ENCODE measurements around the gene CPXM2. TPM values are rescaled to one million over a fixed set of nuclear protein-coding genes. Genes with fewer than 3 reads are reported as not detected.

CPXM2 gene
- total RNA-seq, 1 experiment from 2014 or later, result not detected

- Histone ChIP-seq H3K9me3 (ENCODE audit: control insufficient read depth, insufficient read depth, low read depth, low read length) (no peaks in the 10 kb centered on the region), H3K4me1 (ENCODE audit: control insufficient read depth, insufficient read depth, low read length) (no peaks in the 10 kb centered on the region), H3K27ac (ENCODE audit: low read length) (no peak overlapping the region), H3K27me3 (ENCODE audit: control insufficient read depth, insufficient read depth, low read length) (peaks cover 21% of the 10 kb centered on the region), H3K36me3 (ENCODE audit: control insufficient read depth, insufficient read depth, low read length) (no peaks in the 10 kb centered on the region), H3K4me3 (ENCODE audit: low read depth in 2 of 2, low read length in 2 of 2) (no peak overlapping the region)
- ATAC-seq (no peak), DNase-seq (ENCODE audit: low read depth, low spot score) (no peak)
- intact Hi-C loops (cut with micrococcal nuclease; ENCODE audit: unreplicated experiment), result no loop called here
- ChIA-PET CTCF (no interaction called here), POLR2A (no interaction called here)
- no TSS peak for BruUV-seq (replicated peaks)
- no peak for TF ChIP-seq REST (IDR thresholded peaks at IDR 0.05; ENCODE audit: insufficient read depth in 1 of 2, low read depth in 2 of 2, low read length in 1 of 2)
- no peak for TF ChIP-seq POLR2AphosphoS5 (IDR thresholded peaks at IDR 0.05; ENCODE audit: low read depth, low read length)
- no peak for TF ChIP-seq SIN3A (IDR thresholded peaks at IDR 0.05; ENCODE audit: borderline replicate concordance, insufficient read depth, low read depth, low read length)
- TF ChIP-seq CTCF (IDR thresholded peaks at IDR 0.05), result no peak
- TF ChIP-seq TCF7L2 (IDR thresholded peaks at IDR 0.05; ENCODE audit: low read depth, low read length), result no peak
- in situ Hi-C loops (cut with HindIII; ENCODE audit: low pct_unique_long_range_greater_than_20kb, low sequenced_read_pairs), result no loop called here
Measured at GRCh38 chr10:123906296-123906695, 14.7 kb upstream of the CPXM2 start.

- Histone ChIP-seq H3K27ac (ENCODE audit: low read length) (no peak overlapping the region), H3K36me3 (ENCODE audit: control insufficient read depth, insufficient read depth, low read length) (no peaks in the 10 kb centered on the region), H3K4me1 (ENCODE audit: control insufficient read depth, insufficient read depth, low read length) (no peaks in the 10 kb centered on the region), H3K4me3 (ENCODE audit: low read depth in 2 of 2, low read length in 2 of 2) (no peak overlapping the region), H3K9me3 (ENCODE audit: control insufficient read depth, insufficient read depth, low read depth, low read length) (no peaks in the 10 kb centered on the region), H3K27me3 (ENCODE audit: control insufficient read depth, insufficient read depth, low read length) (peaks cover 22% of the 10 kb centered on the region)
- DNase-seq (ENCODE audit: low read depth, low spot score), result no peak
- in situ Hi-C loops (cut with HindIII; ENCODE audit: low pct_unique_long_range_greater_than_20kb, low sequenced_read_pairs) (no loop called here), intact Hi-C loops (cut with micrococcal nuclease; ENCODE audit: unreplicated experiment) (no loop called here)
- POLR2A ChIA-PET, result no interaction called here
- no peak for ATAC-seq
- BruUV-seq (replicated peaks), result no TSS peak
- CTCF ChIA-PET, result no interaction called here
- TF ChIP-seq CTCF (IDR thresholded peaks at IDR 0.05) (no peak), REST (IDR thresholded peaks at IDR 0.05; ENCODE audit: insufficient read depth in 1 of 2, low read depth in 2 of 2, low read length in 1 of 2) (no peak), SIN3A (IDR thresholded peaks at IDR 0.05; ENCODE audit: borderline replicate concordance, insufficient read depth, low read depth, low read length) (no peak), TCF7L2 (IDR thresholded peaks at IDR 0.05; ENCODE audit: low read depth, low read length) (no peak), POLR2AphosphoS5 (IDR thresholded peaks at IDR 0.05; ENCODE audit: low read depth, low read length) (no peak)
Measured at GRCh38 chr10:123904834-123905409, 13.3 kb upstream of the CPXM2 start.

Data from Panc1 (cell line).